ENCODE results near the gene ZFPM1. TPM values are rescaled to one million over a fixed set of nuclear protein-coding genes. Genes with fewer than 3 reads are reported as not detected.
A peak's percentile ranks its signal among the peaks of the same experiment; 100 is the strongest.

The ZFPM1 gene
- total RNA-seq, 2 donors from 2014 or later: 10.9 to 11.4 TPM

GRCh38 chr16:88462396-88462795 is 9.3 kb downstream of the ZFPM1 start:
- Histone ChIP-seq H3K4me1 (peaks cover 95% of the 10 kb centered on the region), H3K27ac (peak overlapping the region in 1 of 4 donors; percentile 42), H3K27me3 (no peaks in the 10 kb centered on the region), H3K9me3 (no peaks in the 10 kb centered on the region), H3K4me3 (no peak overlapping the region), H3K36me3 (replicated peaks in 1 of 2; ENCODE audit: insufficient read depth in 1 of 2, low read depth in 2 of 2) (no peaks in the 10 kb centered on the region)
- WGBS, 2 donors: 68 to 100% methylated on average over 2 to 12 of the region's 12 CpGs
- TF ChIP-seq POLR2A (IDR thresholded peaks at IDR 0.05): no peak
- TF ChIP-seq CTCF (IDR thresholded peaks at IDR 0.05): no peak
- intact Hi-C loops (cut with DNase I): no loop called here
- ATAC-seq (no peak), DNase-seq (no peak)

- no peaks in the 10 kb centered on the region for H3K36me3 ChIP-seq (replicated peaks in 1 of 2; ENCODE audit: insufficient read depth in 1 of 2, low read depth in 2 of 2)
- no peaks in the 10 kb centered on the region for H3K27me3 ChIP-seq
- ATAC-seq (no peak), DNase-seq (no peak)
- TF ChIP-seq CTCF (IDR thresholded peaks at IDR 0.05) (no peak), POLR2A (IDR thresholded peaks at IDR 0.05) (no peak)
- intact Hi-C loops (cut with DNase I): no loop called here
- WGBS, 2 donors: 63 to 69% methylated on average over 11 to 16 of the region's 16 CpGs
- H3K4me3 ChIP-seq: no peak overlapping the region
- peaks cover 95% of the 10 kb centered on the region for H3K4me1 ChIP-seq
- peak overlapping the region in 1 of 4 donors; percentile 24 for H3K27ac ChIP-seq
- no peaks in the 10 kb centered on the region for H3K9me3 ChIP-seq
These were observed 10.3 kb downstream of the ZFPM1 start for GRCh38 chr16:88463411-88463810.

GRCh38 chr16:88464447-88465318 is 11.6 kb downstream of the ZFPM1 start:
- peaks cover 97% of the 10 kb centered on the region for H3K4me1 ChIP-seq
- DNase-seq (no peak), ATAC-seq (no peak)
- intact Hi-C loops (cut with DNase I): no loop called here
- no peak overlapping the region for H3K4me3 ChIP-seq
- TF ChIP-seq CTCF (IDR thresholded peaks at IDR 0.05): no peak
- no peaks in the 10 kb centered on the region for H3K36me3 ChIP-seq (replicated peaks in 1 of 2; ENCODE audit: insufficient read depth in 1 of 2, low read depth in 2 of 2)
- H3K27ac ChIP-seq: peak overlapping the region in 3 of 4 donors; percentile 24 to 36 (median 24)
- H3K9me3 ChIP-seq: no peaks in the 10 kb centered on the region
- no peaks in the 10 kb centered on the region for H3K27me3 ChIP-seq
- WGBS, 2 donors: 55 to 58% methylated on average over 13 to 25 of the region's 25 CpGs

GRCh38 chr16:88465387-88465983 is 12.4 kb downstream of the ZFPM1 start:
- Histone ChIP-seq H3K27me3 (no peaks in the 10 kb centered on the region), H3K36me3 (replicated peaks in 1 of 2; ENCODE audit: insufficient read depth in 1 of 2, low read depth in 2 of 2) (no peaks in the 10 kb centered on the region), H3K4me1 (peaks cover 90% of the 10 kb centered on the region), H3K27ac (peak overlapping the region in 2 of 4 donors; percentile 8 to 24), H3K9me3 (no peaks in the 10 kb centered on the region), H3K4me3 (no peak overlapping the region)
- 77 to 81% methylated on average over 12 to 22 of the region's 22 CpGs for WGBS, 2 donors
- ATAC-seq: no peak
- intact Hi-C loops (cut with DNase I): no loop called here
- TF ChIP-seq CTCF (IDR thresholded peaks at IDR 0.05): no peak
- no peak for TF ChIP-seq POLR2A (IDR thresholded peaks at IDR 0.05)
- no peak for DNase-seq

Data from body of pancreas (tissue), 4 donors.